Measurements from ENCODE around the gene MYO5B.

DNA sequence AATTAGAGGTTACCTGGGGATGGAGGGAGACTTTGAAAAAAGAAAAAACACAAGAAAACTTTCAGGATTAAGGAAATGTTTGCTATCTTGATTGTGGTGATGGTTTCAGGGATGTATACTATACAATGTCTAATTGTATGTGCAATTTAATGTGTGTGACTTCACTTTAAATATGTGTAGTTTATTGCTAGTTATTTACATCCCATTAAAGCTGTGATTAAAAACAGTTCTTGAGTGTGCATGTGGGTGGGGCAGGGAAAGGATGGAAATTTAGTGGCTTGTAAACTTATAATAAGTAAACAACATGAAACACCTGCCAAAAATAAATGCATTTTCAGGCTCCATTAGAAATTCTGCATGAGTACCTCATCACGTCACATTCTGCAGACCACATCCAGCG is 167.0 kb downstream of the MYO5B start:
- TF ChIP-seq POLR2A (IDR thresholded peaks at IDR 0.05; ENCODE audit: low read depth, low read length), result no peak
- TF ChIP-seq TBL1XR1 (IDR thresholded peaks at IDR 0.05; ENCODE audit: low read depth, low read length), result no peak
- TF ChIP-seq ZNF24 (IDR thresholded peaks at IDR 0.05), result no peak
- TF ChIP-seq SP1 (IDR thresholded peaks at IDR 0.05; ENCODE audit: low read depth, low read length), result no peak
- TF ChIP-seq, protein P1, sequence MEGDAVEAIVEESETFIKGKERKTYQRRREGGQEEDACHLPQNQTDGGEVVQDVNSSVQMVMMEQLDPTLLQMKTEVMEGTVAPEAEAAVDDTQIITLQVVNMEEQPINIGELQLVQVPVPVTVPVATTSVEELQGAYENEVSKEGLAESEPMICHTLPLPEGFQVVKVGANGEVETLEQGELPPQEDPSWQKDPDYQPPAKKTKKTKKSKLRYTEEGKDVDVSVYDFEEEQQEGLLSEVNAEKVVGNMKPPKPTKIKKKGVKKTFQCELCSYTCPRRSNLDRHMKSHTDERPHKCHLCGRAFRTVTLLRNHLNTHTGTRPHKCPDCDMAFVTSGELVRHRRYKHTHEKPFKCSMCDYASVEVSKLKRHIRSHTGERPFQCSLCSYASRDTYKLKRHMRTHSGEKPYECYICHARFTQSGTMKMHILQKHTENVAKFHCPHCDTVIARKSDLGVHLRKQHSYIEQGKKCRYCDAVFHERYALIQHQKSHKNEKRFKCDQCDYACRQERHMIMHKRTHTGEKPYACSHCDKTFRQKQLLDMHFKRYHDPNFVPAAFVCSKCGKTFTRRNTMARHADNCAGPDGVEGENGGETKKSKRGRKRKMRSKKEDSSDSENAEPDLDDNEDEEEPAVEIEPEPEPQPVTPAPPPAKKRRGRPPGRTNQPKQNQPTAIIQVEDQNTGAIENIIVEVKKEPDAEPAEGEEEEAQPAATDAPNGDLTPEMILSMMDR (IDR thresholded peaks at IDR 0.05 in 2 of 3, conservative IDR thresholded peaks at IDR 0.05 in 1 of 3; ENCODE audit: control insufficient read depth in 2 of 3, extremely low read depth in 1 of 3, insufficient read depth in 1 of 3, low read depth in 3 of 3, low read length in 3 of 3), result no peak
- TF ChIP-seq BCL11A (IDR thresholded peaks at IDR 0.05; ENCODE audit: low read depth, low read length), result no peak
- TF ChIP-seq PML (IDR thresholded peaks at IDR 0.05; ENCODE audit: low read length), result no peak
- TF ChIP-seq BHLHE40 (IDR thresholded peaks at IDR 0.05; ENCODE audit: borderline replicate concordance in 1 of 2, low read depth in 2 of 2, low read length in 1 of 2), result no peak
- no peak for TF ChIP-seq EZH2 (IDR thresholded peaks at IDR 0.05; ENCODE audit: borderline replicate concordance, control insufficient read depth, low read depth, low read length)
- TF ChIP-seq, protein P2, sequence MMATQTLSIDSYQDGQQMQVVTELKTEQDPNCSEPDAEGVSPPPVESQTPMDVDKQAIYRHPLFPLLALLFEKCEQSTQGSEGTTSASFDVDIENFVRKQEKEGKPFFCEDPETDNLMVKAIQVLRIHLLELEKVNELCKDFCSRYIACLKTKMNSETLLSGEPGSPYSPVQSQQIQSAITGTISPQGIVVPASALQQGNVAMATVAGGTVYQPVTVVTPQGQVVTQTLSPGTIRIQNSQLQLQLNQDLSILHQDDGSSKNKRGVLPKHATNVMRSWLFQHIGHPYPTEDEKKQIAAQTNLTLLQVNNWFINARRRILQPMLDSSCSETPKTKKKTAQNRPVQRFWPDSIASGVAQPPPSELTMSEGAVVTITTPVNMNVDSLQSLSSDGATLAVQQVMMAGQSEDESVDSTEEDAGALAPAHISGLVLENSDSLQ (IDR thresholded peaks at IDR 0.05), result no peak
